ENCODE measurements around the gene ZNF3. TPM values are rescaled to one million over a fixed set of nuclear protein-coding genes. Genes with fewer than 3 reads are reported as not detected.

Gene ZNF3
- total RNA-seq, 2 donors from 2014 or later: 16.9 to 46.5 TPM

DNA sequence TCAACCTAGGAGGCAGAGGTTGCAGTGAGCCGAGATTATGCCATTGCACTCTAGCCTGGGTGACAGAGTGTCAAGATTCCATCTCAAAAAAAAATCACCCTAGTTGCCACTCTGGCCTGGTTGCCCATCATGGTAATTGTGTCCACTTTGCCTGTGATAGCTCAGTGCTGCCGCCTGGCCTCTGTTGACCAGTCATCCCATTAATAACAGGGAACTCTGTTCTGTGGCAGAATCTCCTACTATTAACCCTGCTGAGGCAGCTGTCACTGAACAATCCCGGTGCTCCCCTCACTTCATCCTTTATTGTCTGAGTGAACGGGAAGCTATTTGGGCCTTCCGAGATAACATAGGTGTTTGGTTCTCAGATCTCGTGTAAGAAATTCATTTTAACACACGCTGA lies 14.6 kb downstream of the ZNF3 start:
- no peak for ATAC-seq
- no peak for DNase-seq
- 91 to 96% methylated on average over 7 of the region's 7 CpGs for WGBS, 2 donors
- intact Hi-C loops (cut with DNase I): no loop called here
- peaks cover 8% of the 10 kb centered on the region for H3K4me1 ChIP-seq
- TF ChIP-seq, protein P1, sequence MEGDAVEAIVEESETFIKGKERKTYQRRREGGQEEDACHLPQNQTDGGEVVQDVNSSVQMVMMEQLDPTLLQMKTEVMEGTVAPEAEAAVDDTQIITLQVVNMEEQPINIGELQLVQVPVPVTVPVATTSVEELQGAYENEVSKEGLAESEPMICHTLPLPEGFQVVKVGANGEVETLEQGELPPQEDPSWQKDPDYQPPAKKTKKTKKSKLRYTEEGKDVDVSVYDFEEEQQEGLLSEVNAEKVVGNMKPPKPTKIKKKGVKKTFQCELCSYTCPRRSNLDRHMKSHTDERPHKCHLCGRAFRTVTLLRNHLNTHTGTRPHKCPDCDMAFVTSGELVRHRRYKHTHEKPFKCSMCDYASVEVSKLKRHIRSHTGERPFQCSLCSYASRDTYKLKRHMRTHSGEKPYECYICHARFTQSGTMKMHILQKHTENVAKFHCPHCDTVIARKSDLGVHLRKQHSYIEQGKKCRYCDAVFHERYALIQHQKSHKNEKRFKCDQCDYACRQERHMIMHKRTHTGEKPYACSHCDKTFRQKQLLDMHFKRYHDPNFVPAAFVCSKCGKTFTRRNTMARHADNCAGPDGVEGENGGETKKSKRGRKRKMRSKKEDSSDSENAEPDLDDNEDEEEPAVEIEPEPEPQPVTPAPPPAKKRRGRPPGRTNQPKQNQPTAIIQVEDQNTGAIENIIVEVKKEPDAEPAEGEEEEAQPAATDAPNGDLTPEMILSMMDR (IDR thresholded peaks at IDR 0.05): no peak
- no peak for TF ChIP-seq POLR2A (IDR thresholded peaks at IDR 0.05)
- peaks cover 15 to 21% of the 10 kb centered on the region in 2 donors for H3K36me3 ChIP-seq (replicated peaks in 1 of 2; ENCODE audit: insufficient read depth in 1 of 2, low read depth in 2 of 2)
- H3K27me3 ChIP-seq: no peaks in the 10 kb centered on the region
- no peak overlapping the region for H3K4me3 ChIP-seq
- peaks cover 0 to 14% (median 0%) of the 10 kb centered on the region in 3 donors for H3K9me3 ChIP-seq
- no peak overlapping the region for H3K27ac ChIP-seq

DNA sequence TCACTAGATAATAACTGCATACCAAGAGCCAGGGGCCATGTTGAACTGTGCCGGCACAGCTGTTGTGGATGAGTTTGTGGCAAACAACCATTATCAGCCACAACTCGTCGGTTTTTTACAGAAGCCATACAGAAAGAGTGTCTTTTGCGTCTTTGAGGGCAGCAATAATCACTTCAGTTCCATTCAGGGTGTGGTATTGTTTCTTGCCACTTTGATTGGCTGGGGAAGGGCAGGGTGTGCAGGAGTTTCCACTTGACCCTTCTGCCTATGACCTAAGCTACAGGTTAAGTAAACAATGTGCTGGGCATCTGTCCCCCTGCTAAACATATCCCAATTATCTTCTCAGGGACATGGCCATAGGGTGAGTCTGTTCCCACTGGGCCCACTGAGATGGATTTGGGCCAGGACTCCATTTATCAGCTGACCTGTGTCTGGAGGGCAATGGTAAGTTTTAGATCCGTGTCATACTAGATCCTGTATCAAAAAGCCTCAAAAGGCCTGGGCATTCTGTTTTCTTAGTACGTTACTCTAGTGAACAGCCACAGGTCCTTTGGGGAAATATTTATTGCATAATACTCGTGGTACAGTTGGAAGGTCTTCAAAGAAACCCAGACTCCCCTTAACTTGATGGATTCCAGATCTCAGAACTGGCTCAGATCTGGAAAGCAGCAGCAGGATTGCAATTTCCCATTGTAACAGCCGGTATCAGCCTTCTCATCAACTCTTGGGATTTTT lies 15.9 kb downstream of the ZNF3 start:
- Histone ChIP-seq H3K36me3 (replicated peaks in 1 of 2; ENCODE audit: insufficient read depth in 1 of 2, low read depth in 2 of 2) (peaks cover 2 to 7% of the 10 kb centered on the region in 2 donors), H3K27me3 (no peaks in the 10 kb centered on the region), H3K4me3 (no peak overlapping the region), H3K9me3 (peaks cover 0 to under 1% (median 0%) of the 10 kb centered on the region in 3 donors), H3K4me1 (peaks cover 8% of the 10 kb centered on the region), H3K27ac (peak overlapping the region in 2 of 4 donors; percentile 33 to 35)
- 57 to 59% methylated on average over 8 of the region's 8 CpGs for WGBS, 2 donors
- DNase-seq (peak in 1 of 4 donors; percentile 35), ATAC-seq (peak; percentile 54)
- intact Hi-C loops (cut with DNase I): no loop called here
- TF ChIP-seq, protein P1 (IDR thresholded peaks at IDR 0.05): no peak
- TF ChIP-seq POLR2A (IDR thresholded peaks at IDR 0.05): no peak

DNA sequence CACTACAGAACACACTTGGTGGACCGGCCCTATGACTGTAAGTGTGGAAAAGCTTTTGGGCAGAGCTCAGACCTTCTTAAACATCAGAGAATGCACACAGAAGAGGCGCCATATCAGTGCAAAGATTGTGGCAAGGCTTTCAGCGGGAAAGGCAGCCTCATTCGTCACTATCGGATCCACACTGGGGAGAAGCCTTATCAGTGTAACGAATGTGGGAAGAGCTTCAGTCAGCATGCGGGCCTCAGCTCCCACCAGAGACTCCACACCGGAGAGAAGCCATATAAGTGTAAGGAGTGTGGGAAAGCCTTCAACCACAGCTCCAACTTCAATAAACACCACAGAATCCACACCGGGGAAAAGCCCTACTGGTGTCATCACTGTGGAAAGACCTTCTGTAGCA lies 17.4 kb downstream of the ZNF3 start:
- 83 to 84% methylated on average over 7 to 9 of the region's 9 CpGs for WGBS, 2 donors
- H3K27me3 ChIP-seq: no peaks in the 10 kb centered on the region
- ATAC-seq: no peak
- H3K9me3 ChIP-seq: no peaks in the 10 kb centered on the region
- no peak overlapping the region for H3K4me3 ChIP-seq
- intact Hi-C loops (cut with DNase I): no loop called here
- DNase-seq: no peak
- TF ChIP-seq, protein P1 (IDR thresholded peaks at IDR 0.05): no peak
- TF ChIP-seq POLR2A (IDR thresholded peaks at IDR 0.05): no peak
- peaks cover 0 to 2% of the 10 kb centered on the region in 2 donors for H3K36me3 ChIP-seq (replicated peaks in 1 of 2; ENCODE audit: insufficient read depth in 1 of 2, low read depth in 2 of 2)
- peaks cover 8% of the 10 kb centered on the region for H3K4me1 ChIP-seq
- no peak overlapping the region for H3K27ac ChIP-seq

DNA sequence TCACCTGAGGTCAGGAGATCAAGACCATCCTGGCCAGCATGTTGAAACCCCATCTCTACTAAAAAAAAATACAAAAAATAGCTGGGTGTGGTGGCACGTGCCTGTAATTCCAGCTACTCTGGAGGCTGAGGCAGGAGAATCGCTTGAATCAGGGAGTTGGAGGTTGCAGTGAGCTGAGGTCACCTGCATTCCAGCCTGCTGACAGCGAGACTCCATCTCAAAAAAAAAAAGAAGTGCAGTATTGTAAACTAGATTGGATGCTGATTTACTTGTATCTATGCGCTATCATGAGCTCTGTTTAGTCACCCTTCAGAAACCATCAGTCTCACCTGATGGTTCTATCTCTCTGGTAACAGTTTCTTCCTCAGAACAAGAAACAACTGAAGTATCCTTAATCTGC lies 18.1 kb downstream of the ZNF3 start:
- ATAC-seq (no peak), DNase-seq (no peak)
- Histone ChIP-seq H3K27me3 (no peaks in the 10 kb centered on the region), H3K9me3 (no peaks in the 10 kb centered on the region), H3K27ac (no peak overlapping the region), H3K4me1 (peaks cover 8% of the 10 kb centered on the region), H3K36me3 (replicated peaks in 1 of 2; ENCODE audit: insufficient read depth in 1 of 2, low read depth in 2 of 2) (peaks cover 0 to 2% of the 10 kb centered on the region in 2 donors), H3K4me3 (no peak overlapping the region)
- 93 to 95% methylated on average over 4 of the region's 4 CpGs for WGBS, 2 donors
- intact Hi-C loops (cut with DNase I): no loop called here
- TF ChIP-seq, protein P1 (IDR thresholded peaks at IDR 0.05): no peak
- TF ChIP-seq POLR2A (IDR thresholded peaks at IDR 0.05): no peak

Measured in body of pancreas (tissue), 4 donors.